Karpas-422 (cell line): Measurements from ENCODE around the gene TRAPPC4. TPM values are rescaled to one million over a fixed set of nuclear protein-coding genes. Genes with fewer than 3 reads are reported as not detected.
"Not testable (repeated sequence)": the region's sequence is repeated elsewhere in the genome, so short reads cannot be mapped to it uniquely, and the experiment has no call there.

Experiments used
- DNase-seq: peaks from one replicate; pipeline ENCODE4 v3.0.0-alpha.2; 2015
- H2AFZ ChIP-seq: fragments of 200-600 bp; sonication (generic); 2 replicates; pipeline ENCODE4 v1.6.1; 2014; ENCODE audit warnings: antibody characterized with exemption, low read length, mixed read lengths
- H3K27ac ChIP-seq: fragments of 200-600 bp; sonication (generic); 2 replicates; pipeline ENCODE4 v1.5.1; 2014; ENCODE audit warnings: mild to moderate bottlenecking, low read length, moderate library complexity
- H3K27me3 ChIP-seq: fragments of 200-600 bp; sonication (generic); 2 replicates; pipeline ENCODE4 v1.6.1; 2014; ENCODE audit warnings: low read length, mixed read lengths
- H3K36me3 ChIP-seq: fragments of 200-600 bp; sonication (generic); 2 replicates; pipeline ENCODE4 v1.6.1; 2014; ENCODE audit warnings: low read length, mixed read lengths; ENCODE audit not compliant: insufficient read depth
- H3K4me1 ChIP-seq: fragments of 200-600 bp; sonication (generic); 2 replicates; pipeline ENCODE4 v1.6.1; 2014; ENCODE audit warnings: mild to moderate bottlenecking, low read length, mixed read lengths
- H3K4me2 ChIP-seq: fragments of 200-600 bp; sonication (generic); 2 replicates; pipeline ENCODE4 v1.6.1; 2014; ENCODE audit warnings: low read length, low read depth, mild to moderate bottlenecking; ENCODE audit not compliant: poor library complexity, severe bottlenecking
- H3K4me3 ChIP-seq: fragments of 200-600 bp; sonication (generic); 2 replicates; pipeline ENCODE4 v1.5.1; 2014; ENCODE audit warnings: mild to moderate bottlenecking, antibody characterized with exemption, low read length, mixed read lengths
- H3K79me2 ChIP-seq: fragments of 200-600 bp; sonication (generic); 2 replicates; pipeline ENCODE4 v1.6.1; 2014; ENCODE audit warnings: mild to moderate bottlenecking, low read length, mixed read lengths
- H3K9ac ChIP-seq: fragments of 200-600 bp; sonication (generic); 2 replicates; pipeline ENCODE4 v1.6.0; 2014; ENCODE audit warnings: low read length
- H3K9me2 ChIP-seq: fragments of 200-600 bp; sonication (generic), shearing (Covaris generic); replicated peaks from 2 replicates; pipeline ENCODE4 v1.6.0; 2014; ENCODE audit warnings: mild to moderate bottlenecking, low read length, moderate library complexity; ENCODE audit not compliant: insufficient read depth
- H3K9me3 ChIP-seq: fragments of 300-700, 200-600 bp; sonication (generic); 2 replicates; pipeline ENCODE4 v1.6.1; 2014; ENCODE audit warnings: low read length, mixed read lengths
- H4K20me1 ChIP-seq: fragments of 200-600 bp; sonication (generic); 2 replicates; pipeline ENCODE4 v1.6.1; 2014; ENCODE audit warnings: mild to moderate bottlenecking, antibody characterized with exemption, low read length, low read depth; ENCODE audit not compliant: insufficient read depth
- total RNA-seq: library from RNA; depleted of rRNA; stranded (reverse); fragments of >200 nt; shearing (Covaris generic); gene quantifications from 2 replicates; pipeline ENCODE4 v1.2.3, GENCODE V29; 2014; ENCODE audit warnings: low replicate concordance

TRAPPC4 gene
- total RNA-seq, 1 experiment from 2014 or later = 26.3 TPM

GRCh38 chr11:119056421-119056999, 37.9 kb downstream of the TRAPPC4 start:
- H3K4me1 ChIP-seq = peaks cover 15% of the 10 kb centered on the region
- no peaks in the 10 kb centered on the region for H3K36me3 ChIP-seq
- H2AFZ ChIP-seq = no peak overlapping the region
- no peaks in the 10 kb centered on the region for H3K27me3 ChIP-seq
- H3K4me3 ChIP-seq = peak overlapping the region; percentile 82
- peak overlapping the region; percentile 84 for H3K4me2 ChIP-seq
- DNase-seq = peak; percentile 46
- peaks cover 25% of the 10 kb centered on the region for H3K79me2 ChIP-seq
- no peaks in the 10 kb centered on the region for H3K9me2 ChIP-seq
- H4K20me1 ChIP-seq = no peaks in the 10 kb centered on the region
- no peaks in the 10 kb centered on the region for H3K9me3 ChIP-seq
- H3K9ac ChIP-seq = peak overlapping the region; percentile 84
- peak overlapping the region; percentile 35; the same call in 1 of the 2 replicates for H3K27ac ChIP-seq

- DNase-seq = peak; percentile 96
- Histone ChIP-seq H3K9ac (peak within 1 kb of the TSS; percentile 84), H3K4me1 (peaks cover 15% of the 10 kb centered on the region), H4K20me1 (no peaks in the 10 kb centered on the region), H3K9me2 (no peaks in the 10 kb centered on the region), H3K4me2 (peak within 1 kb of the TSS; percentile 84), H3K27me3 (no peaks in the 10 kb centered on the region), H2AFZ (no peak within 1 kb of the TSS), H3K36me3 (no peaks in the 10 kb centered on the region), H3K9me3 (no peaks in the 10 kb centered on the region), H3K27ac (peak within 1 kb of the TSS; percentile 35; the same call in 1 of the 2 replicates), H3K4me3 (peak within 1 kb of the TSS; percentile 87), H3K79me2 (peaks cover 25% of the 10 kb centered on the region)
These were observed 38.6 kb downstream of the TRAPPC4 start, which contains the start of gene HYOU1 for GRCh38 chr11:119057000-119057769. HYOU1 (minus strand) TSS chr11:119057205; CDS start chr11:119056160, 1,045 bp downstream.

- not testable (repeated sequence) for H3K27ac ChIP-seq, H3K4me3 ChIP-seq
- H3K79me2 ChIP-seq = peaks cover 25% of the 10 kb centered on the region
These were observed 40.6 kb downstream of the TRAPPC4 start for GRCh38 chr11:119059128-119059527.

GRCh38 chr11:119061256-119061655, 42.7 kb downstream of the TRAPPC4 start:
- no peak overlapping the region for H3K4me2 ChIP-seq
- peaks cover 21% of the 10 kb centered on the region for H3K79me2 ChIP-seq
- H3K4me1 ChIP-seq = peaks cover 10% of the 10 kb centered on the region
- H3K9me3 ChIP-seq = no peaks in the 10 kb centered on the region
- no peak overlapping the region for H2AFZ ChIP-seq
- no peak overlapping the region for H3K9ac ChIP-seq
- DNase-seq = no peak
- no peaks in the 10 kb centered on the region for H3K27me3 ChIP-seq
- H3K9me2 ChIP-seq = no peaks in the 10 kb centered on the region
- H4K20me1 ChIP-seq = no peaks in the 10 kb centered on the region
- no peak overlapping the region for H3K4me3 ChIP-seq
- no peak overlapping the region for H3K27ac ChIP-seq
- H3K36me3 ChIP-seq = no peaks in the 10 kb centered on the region

More at GRCh38 chr11:119059128-119059527, 40.6 kb downstream of the TRAPPC4 start:
- H3K9me3 ChIP-seq, H2AFZ ChIP-seq, H3K4me2 ChIP-seq, H3K9me2 ChIP-seq, H3K9ac ChIP-seq, H3K36me3 ChIP-seq, H4K20me1 ChIP-seq, DNase-seq, H3K27me3 ChIP-seq: not testable (repeated sequence)
- peaks cover 15% of the 10 kb centered on the region for H3K4me1 ChIP-seq

GRCh38 chr11:119062779-119063178, 44.2 kb downstream of the TRAPPC4 start:
- Histone ChIP-seq H3K27me3 (no peaks in the 10 kb centered on the region), H3K36me3 (no peaks in the 10 kb centered on the region), H4K20me1 (no peaks in the 10 kb centered on the region), H3K4me2 (no peak overlapping the region), H2AFZ (no peak overlapping the region), H3K9ac (no peak overlapping the region), H3K79me2 (peaks cover 16% of the 10 kb centered on the region), H3K9me2 (no peaks in the 10 kb centered on the region), H3K27ac (no peak overlapping the region), H3K4me1 (peaks cover 14% of the 10 kb centered on the region), H3K4me3 (no peak overlapping the region), H3K9me3 (no peaks in the 10 kb centered on the region)
- DNase-seq = no peak

GRCh38 chr11:119065369-119065768, 46.8 kb downstream of the TRAPPC4 start:
- no peak overlapping the region for H3K4me2 ChIP-seq
- H2AFZ ChIP-seq = no peak overlapping the region
- no peaks in the 10 kb centered on the region for H3K27me3 ChIP-seq
- no peak overlapping the region for H3K27ac ChIP-seq
- no peak overlapping the region for H3K4me3 ChIP-seq
- H4K20me1 ChIP-seq = no peaks in the 10 kb centered on the region
- no peaks in the 10 kb centered on the region for H3K36me3 ChIP-seq
- no peaks in the 10 kb centered on the region for H3K9me2 ChIP-seq
- peak; percentile 68 for DNase-seq
- H3K79me2 ChIP-seq = peaks cover 23% of the 10 kb centered on the region
- no peaks in the 10 kb centered on the region for H3K9me3 ChIP-seq
- H3K9ac ChIP-seq = no peak overlapping the region
- peaks cover 8% of the 10 kb centered on the region for H3K4me1 ChIP-seq

- Histone ChIP-seq H2AFZ (0 out of 2 replicates have a peak within 1 kb of the TSS, but pooled peaks have one; percentile 23), H3K9ac (peak within 1 kb of the TSS; percentile 73), H3K4me2 (peak within 1 kb of the TSS; percentile 61), H3K9me2 (no peaks in the 10 kb centered on the region), H3K79me2 (peaks cover 23% of the 10 kb centered on the region), H4K20me1 (no peaks in the 10 kb centered on the region), H3K9me3 (no peaks in the 10 kb centered on the region), H3K4me3 (peak within 1 kb of the TSS; percentile 71), H3K4me1 (peaks cover 8% of the 10 kb centered on the region), H3K27ac (no peak within 1 kb of the TSS; the same call in 1 of the 2 replicates), H3K27me3 (no peaks in the 10 kb centered on the region), H3K36me3 (no peaks in the 10 kb centered on the region)
- peak; percentile 95 for DNase-seq
These were observed 49.0 kb downstream of the TRAPPC4 start, which contains the start of gene VPS11 for GRCh38 chr11:119067371-119068222. VPS11 (plus strand) TSS chr11:119067818; CDS start chr11:119067824, 6 bp downstream.
